ENCODE data around the gene CCDC50. TPM values are rescaled to one million over a fixed set of nuclear protein-coding genes. Genes with fewer than 3 reads are reported as not detected.

Gene CCDC50
- total RNA-seq, 2 donors from 2014 or later: 41.8 to 48.6 TPM

DNA sequence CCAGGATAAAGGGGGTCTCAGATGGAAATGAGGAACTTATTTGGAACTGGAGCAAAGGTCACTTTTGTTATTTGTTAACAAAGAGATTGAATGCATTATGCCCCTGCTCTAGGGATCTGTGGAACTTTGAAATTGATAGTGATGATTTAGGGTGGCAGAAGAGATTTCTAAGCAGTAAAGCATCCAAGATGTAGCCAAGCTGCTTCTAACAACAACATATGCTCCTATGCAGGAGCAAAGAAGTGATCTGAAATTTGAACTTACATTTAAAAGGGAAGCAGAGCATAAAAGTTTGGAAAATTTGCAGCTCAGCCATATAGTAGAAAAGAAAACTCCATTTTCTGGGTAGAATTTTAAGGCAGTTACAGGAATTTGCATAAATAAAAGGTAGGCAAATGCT lies 30.3 kb upstream of the CCDC50 start:
- no peaks in the 10 kb centered on the region for H3K4me1 ChIP-seq (ENCODE audit: control insufficient read depth, insufficient read depth, low read length)
- no peak overlapping the region for H3K27ac Mint-ChIP-seq
- H3K36me3 Mint-ChIP-seq (ENCODE audit: low read depth): no peaks in the 10 kb centered on the region
- no peak for DNase-seq
- no peaks in the 10 kb centered on the region for H3K9me3 Mint-ChIP-seq
- peaks cover 22% of the 10 kb centered on the region for H3K4me1 Mint-ChIP-seq
- H3K27ac ChIP-seq (ENCODE audit: low read depth, low read length): no peak overlapping the region
- H3K9ac ChIP-seq (ENCODE audit: extremely low read depth, low read length, poor library complexity, severe bottlenecking): no peak overlapping the region
- TF ChIP-seq, protein P1, sequence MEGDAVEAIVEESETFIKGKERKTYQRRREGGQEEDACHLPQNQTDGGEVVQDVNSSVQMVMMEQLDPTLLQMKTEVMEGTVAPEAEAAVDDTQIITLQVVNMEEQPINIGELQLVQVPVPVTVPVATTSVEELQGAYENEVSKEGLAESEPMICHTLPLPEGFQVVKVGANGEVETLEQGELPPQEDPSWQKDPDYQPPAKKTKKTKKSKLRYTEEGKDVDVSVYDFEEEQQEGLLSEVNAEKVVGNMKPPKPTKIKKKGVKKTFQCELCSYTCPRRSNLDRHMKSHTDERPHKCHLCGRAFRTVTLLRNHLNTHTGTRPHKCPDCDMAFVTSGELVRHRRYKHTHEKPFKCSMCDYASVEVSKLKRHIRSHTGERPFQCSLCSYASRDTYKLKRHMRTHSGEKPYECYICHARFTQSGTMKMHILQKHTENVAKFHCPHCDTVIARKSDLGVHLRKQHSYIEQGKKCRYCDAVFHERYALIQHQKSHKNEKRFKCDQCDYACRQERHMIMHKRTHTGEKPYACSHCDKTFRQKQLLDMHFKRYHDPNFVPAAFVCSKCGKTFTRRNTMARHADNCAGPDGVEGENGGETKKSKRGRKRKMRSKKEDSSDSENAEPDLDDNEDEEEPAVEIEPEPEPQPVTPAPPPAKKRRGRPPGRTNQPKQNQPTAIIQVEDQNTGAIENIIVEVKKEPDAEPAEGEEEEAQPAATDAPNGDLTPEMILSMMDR (conservative IDR thresholded peaks at IDR 0.05): no peak
- H3K27me3 Mint-ChIP-seq (ENCODE audit: insufficient read depth): no peaks in the 10 kb centered on the region
- no peaks in the 10 kb centered on the region for H3K36me3 ChIP-seq (ENCODE audit: control insufficient read depth, insufficient read depth, low read length)
- no peak overlapping the region for H3K4me3 Mint-ChIP-seq
- H3K9me3 ChIP-seq (ENCODE audit: control insufficient read depth, low read length): no peaks in the 10 kb centered on the region
- no peaks in the 10 kb centered on the region for H3K27me3 ChIP-seq (ENCODE audit: control insufficient read depth, insufficient read depth, low read length, poor library complexity, severe bottlenecking)
- H3K4me3 ChIP-seq (ENCODE audit: low read length): no peak overlapping the region

DNA sequence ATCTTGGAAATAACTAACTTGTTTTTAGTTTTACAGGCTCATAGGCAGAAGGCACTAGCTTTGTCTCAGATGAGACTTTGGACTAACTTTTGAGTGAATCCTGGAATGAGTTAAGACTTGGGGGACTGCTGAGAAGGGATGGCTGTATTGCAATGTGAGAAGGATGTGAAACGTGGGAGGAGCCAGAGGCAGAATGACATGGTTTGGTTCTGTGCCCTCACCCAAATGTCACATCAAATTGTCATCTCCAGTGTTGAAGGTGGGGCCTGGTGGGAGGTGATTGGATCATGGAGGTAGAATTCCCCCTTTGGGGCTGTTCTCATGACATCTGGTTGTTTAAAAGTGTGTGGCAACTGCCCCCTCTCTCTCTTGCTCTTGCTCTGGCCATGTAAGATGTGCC lies 28.8 kb upstream of the CCDC50 start:
- no peaks in the 10 kb centered on the region for H3K9me3 ChIP-seq (ENCODE audit: control insufficient read depth, low read length)
- H3K36me3 ChIP-seq (ENCODE audit: control insufficient read depth, insufficient read depth, low read length): no peaks in the 10 kb centered on the region
- H3K4me1 ChIP-seq (ENCODE audit: control insufficient read depth, insufficient read depth, low read length): no peaks in the 10 kb centered on the region
- H3K27ac ChIP-seq (ENCODE audit: low read depth, low read length): no peak overlapping the region
- Mint-ChIP-seq H3K36me3 (ENCODE audit: low read depth) (no peaks in the 10 kb centered on the region), H3K27me3 (ENCODE audit: insufficient read depth) (no peaks in the 10 kb centered on the region), H3K27ac (no peak overlapping the region), H3K4me1 (peaks cover 22% of the 10 kb centered on the region), H3K4me3 (no peak overlapping the region), H3K9me3 (no peaks in the 10 kb centered on the region)
- no peaks in the 10 kb centered on the region for H3K27me3 ChIP-seq (ENCODE audit: control insufficient read depth, insufficient read depth, low read length, poor library complexity, severe bottlenecking)
- no peak overlapping the region for H3K4me3 ChIP-seq (ENCODE audit: low read length)
- WGBS, 2 experiments (ENCODE audit: insufficient coverage in 1 of 2, insufficient read length in 1 of 2): 80 to 83% methylated on average over 1 of the region's 1 CpG
- DNase-seq: no peak
- H3K9ac ChIP-seq (ENCODE audit: extremely low read depth, low read length, poor library complexity, severe bottlenecking): no peak overlapping the region
- TF ChIP-seq, protein P1 (conservative IDR thresholded peaks at IDR 0.05): no peak

DNA sequence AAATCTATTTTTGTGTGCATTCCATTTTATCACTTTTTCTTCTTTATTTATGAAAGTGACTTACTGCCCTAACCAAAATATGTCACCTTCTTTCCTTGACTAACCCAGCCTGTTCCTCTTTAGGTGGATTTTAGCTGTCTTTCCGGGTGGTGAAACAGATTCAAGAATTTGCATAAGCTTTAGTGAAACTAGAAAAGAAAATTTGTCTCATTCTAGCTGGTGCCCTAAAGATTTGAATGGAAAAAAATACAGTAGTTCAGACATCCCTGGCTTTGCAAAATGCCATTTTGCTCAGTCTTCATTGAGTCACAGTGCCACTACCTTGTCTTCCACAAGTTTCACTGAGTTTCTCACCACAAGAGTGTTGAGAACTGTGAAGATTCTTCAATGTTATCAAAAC lies 28.2 kb upstream of the CCDC50 start:
- no peak overlapping the region for H3K27ac ChIP-seq (ENCODE audit: low read depth, low read length)
- Mint-ChIP-seq H3K9me3 (no peaks in the 10 kb centered on the region), H3K4me1 (peaks cover 22% of the 10 kb centered on the region), H3K36me3 (ENCODE audit: low read depth) (no peaks in the 10 kb centered on the region), H3K27ac (no peak overlapping the region), H3K4me3 (no peak overlapping the region), H3K27me3 (ENCODE audit: insufficient read depth) (no peaks in the 10 kb centered on the region)
- TF ChIP-seq, protein P1 (conservative IDR thresholded peaks at IDR 0.05): no peak
- H3K4me1 ChIP-seq (ENCODE audit: control insufficient read depth, insufficient read depth, low read length): no peaks in the 10 kb centered on the region
- H3K9me3 ChIP-seq (ENCODE audit: control insufficient read depth, low read length): no peaks in the 10 kb centered on the region
- no peak overlapping the region for H3K4me3 ChIP-seq (ENCODE audit: low read length)
- WGBS, 2 experiments (ENCODE audit: insufficient coverage in 1 of 2, insufficient read length in 1 of 2): 86% methylated on average over 1 of the region's 1 CpG; no CpG with 5 or more reads in 1 of the 2 experiments
- H3K27me3 ChIP-seq (ENCODE audit: control insufficient read depth, insufficient read depth, low read length, poor library complexity, severe bottlenecking): no peaks in the 10 kb centered on the region
- H3K36me3 ChIP-seq (ENCODE audit: control insufficient read depth, insufficient read depth, low read length): no peaks in the 10 kb centered on the region
- DNase-seq: no peak
- no peak overlapping the region for H3K9ac ChIP-seq (ENCODE audit: extremely low read depth, low read length, poor library complexity, severe bottlenecking)
